ENCODE results near the gene HNRNPAB.

Gene HNRNPAB

GRCh38 chr5:178232124-178232919 lies 28.0 kb downstream of the HNRNPAB start, which contains the start of gene PHYKPL:
Gene PHYKPL, minus strand, starts transcription at chr5:178232802. Its CDS starts 252 bp downstream, at chr5:178232550.
- peak within 1 kb of the TSS; percentile 87 for H3K4me2 ChIP-seq (ENCODE audit: low read depth, low read length, poor library complexity, severe bottlenecking)
- H3K4me3 ChIP-seq (ENCODE audit: low read length, poor library complexity, severe bottlenecking), result peak within 1 kb of the TSS; percentile 88
- H3F3A ChIP-seq (ENCODE audit: low read depth), result no peaks in the 10 kb centered on the region
- no peaks in the 10 kb centered on the region; the same call in 1 of the 2 replicates for H3K36me3 ChIP-seq (ENCODE audit: insufficient read depth, low read length)
- no peaks in the 10 kb centered on the region for H3K27me3 ChIP-seq (ENCODE audit: insufficient read depth, low read length, poor library complexity, severe bottlenecking)
- peaks cover 12% of the 10 kb centered on the region for H3K4me1 ChIP-seq (ENCODE audit: insufficient read depth, low read length, poor library complexity, severe bottlenecking)
- H3K9me2 ChIP-seq (replicated peaks; ENCODE audit: low read depth, low read length), result no peaks in the 10 kb centered on the region
- peaks cover 26% of the 10 kb centered on the region for H3K79me2 ChIP-seq (ENCODE audit: insufficient read depth, low read length)
- H3K9me3 ChIP-seq (ENCODE audit: insufficient read depth, low read depth, low read length), result no peaks in the 10 kb centered on the region
- H4K20me1 ChIP-seq (ENCODE audit: insufficient read depth, low read length, poor library complexity, severe bottlenecking), result peaks cover 17% of the 10 kb centered on the region
- TF ChIP-seq CTCF (conservative IDR thresholded peaks at IDR 0.05; ENCODE audit: low read length) (0 out of 2 replicates have a peak, but pooled peaks have one; percentile 9), EZH2phosphoT487 (IDR thresholded peaks at IDR 0.05; ENCODE audit: borderline replicate concordance) (no peak)
- H3K9ac ChIP-seq (ENCODE audit: low read depth, low read length, poor library complexity, severe bottlenecking), result peak within 1 kb of the TSS; percentile 83
- H2AFZ ChIP-seq (ENCODE audit: low read length), result peak within 1 kb of the TSS; percentile 91

- no peaks in the 10 kb centered on the region for H3K27me3 ChIP-seq (ENCODE audit: insufficient read depth, low read length, poor library complexity, severe bottlenecking)
- peak overlapping the region; percentile 88 for H3K4me3 ChIP-seq (ENCODE audit: low read length, poor library complexity, severe bottlenecking)
- H3F3A ChIP-seq (ENCODE audit: low read depth), result no peaks in the 10 kb centered on the region
- peaks cover 12% of the 10 kb centered on the region for H3K4me1 ChIP-seq (ENCODE audit: insufficient read depth, low read length, poor library complexity, severe bottlenecking)
- H3K9me3 ChIP-seq (ENCODE audit: insufficient read depth, low read depth, low read length), result no peaks in the 10 kb centered on the region
- H2AFZ ChIP-seq (ENCODE audit: low read length), result peak overlapping the region; percentile 91
- no peaks in the 10 kb centered on the region for H3K9me2 ChIP-seq (replicated peaks; ENCODE audit: low read depth, low read length)
- H4K20me1 ChIP-seq (ENCODE audit: insufficient read depth, low read length, poor library complexity, severe bottlenecking), result peaks cover 17% of the 10 kb centered on the region
- H3K9ac ChIP-seq (ENCODE audit: low read depth, low read length, poor library complexity, severe bottlenecking), result peak overlapping the region; percentile 83
- peak overlapping the region; percentile 82 for H3K4me2 ChIP-seq (ENCODE audit: low read depth, low read length, poor library complexity, severe bottlenecking)
- H3K79me2 ChIP-seq (ENCODE audit: insufficient read depth, low read length), result peaks cover 26% of the 10 kb centered on the region
- no peak for TF ChIP-seq EZH2phosphoT487 (IDR thresholded peaks at IDR 0.05; ENCODE audit: borderline replicate concordance)
- no peak for TF ChIP-seq CTCF (conservative IDR thresholded peaks at IDR 0.05; ENCODE audit: low read length)
- H3K36me3 ChIP-seq (ENCODE audit: insufficient read depth, low read length), result no peaks in the 10 kb centered on the region; the same call in 1 of the 2 replicates
Measured at GRCh38 chr5:178232920-178233429, 28.6 kb downstream of the HNRNPAB start.

- H3K9ac ChIP-seq (ENCODE audit: low read depth, low read length, poor library complexity, severe bottlenecking), result no peak overlapping the region
- no peak overlapping the region for H2AFZ ChIP-seq (ENCODE audit: low read length)
- peak overlapping the region; percentile 42 for H3K4me2 ChIP-seq (ENCODE audit: low read depth, low read length, poor library complexity, severe bottlenecking)
Measured at GRCh38 chr5:178234121-178234749, 29.9 kb downstream of the HNRNPAB start.

More at GRCh38 chr5:178234121-178234749, 29.9 kb downstream of the HNRNPAB start:
- H3K4me1 ChIP-seq (ENCODE audit: insufficient read depth, low read length, poor library complexity, severe bottlenecking), result peaks cover 25% of the 10 kb centered on the region
- H3K79me2 ChIP-seq (ENCODE audit: insufficient read depth, low read length), result peaks cover 26% of the 10 kb centered on the region
- no peaks in the 10 kb centered on the region for H3K27me3 ChIP-seq (ENCODE audit: insufficient read depth, low read length, poor library complexity, severe bottlenecking)
- TF ChIP-seq CTCF (conservative IDR thresholded peaks at IDR 0.05; ENCODE audit: low read length) (no peak), EZH2phosphoT487 (IDR thresholded peaks at IDR 0.05; ENCODE audit: borderline replicate concordance) (no peak)
- H4K20me1 ChIP-seq (ENCODE audit: insufficient read depth, low read length, poor library complexity, severe bottlenecking), result peaks cover 17% of the 10 kb centered on the region
- H3F3A ChIP-seq (ENCODE audit: low read depth), result no peaks in the 10 kb centered on the region
- H3K9me3 ChIP-seq (ENCODE audit: insufficient read depth, low read depth, low read length), result no peaks in the 10 kb centered on the region
- H3K4me3 ChIP-seq (ENCODE audit: low read length, poor library complexity, severe bottlenecking), result no peak overlapping the region
- H3K36me3 ChIP-seq (ENCODE audit: insufficient read depth, low read length), result no peaks in the 10 kb centered on the region; the same call in 1 of the 2 replicates
- no peaks in the 10 kb centered on the region for H3K9me2 ChIP-seq (replicated peaks; ENCODE audit: low read depth, low read length)
